Measurements from ENCODE around the gene WSCD2.

WSCD2 gene

DNA sequence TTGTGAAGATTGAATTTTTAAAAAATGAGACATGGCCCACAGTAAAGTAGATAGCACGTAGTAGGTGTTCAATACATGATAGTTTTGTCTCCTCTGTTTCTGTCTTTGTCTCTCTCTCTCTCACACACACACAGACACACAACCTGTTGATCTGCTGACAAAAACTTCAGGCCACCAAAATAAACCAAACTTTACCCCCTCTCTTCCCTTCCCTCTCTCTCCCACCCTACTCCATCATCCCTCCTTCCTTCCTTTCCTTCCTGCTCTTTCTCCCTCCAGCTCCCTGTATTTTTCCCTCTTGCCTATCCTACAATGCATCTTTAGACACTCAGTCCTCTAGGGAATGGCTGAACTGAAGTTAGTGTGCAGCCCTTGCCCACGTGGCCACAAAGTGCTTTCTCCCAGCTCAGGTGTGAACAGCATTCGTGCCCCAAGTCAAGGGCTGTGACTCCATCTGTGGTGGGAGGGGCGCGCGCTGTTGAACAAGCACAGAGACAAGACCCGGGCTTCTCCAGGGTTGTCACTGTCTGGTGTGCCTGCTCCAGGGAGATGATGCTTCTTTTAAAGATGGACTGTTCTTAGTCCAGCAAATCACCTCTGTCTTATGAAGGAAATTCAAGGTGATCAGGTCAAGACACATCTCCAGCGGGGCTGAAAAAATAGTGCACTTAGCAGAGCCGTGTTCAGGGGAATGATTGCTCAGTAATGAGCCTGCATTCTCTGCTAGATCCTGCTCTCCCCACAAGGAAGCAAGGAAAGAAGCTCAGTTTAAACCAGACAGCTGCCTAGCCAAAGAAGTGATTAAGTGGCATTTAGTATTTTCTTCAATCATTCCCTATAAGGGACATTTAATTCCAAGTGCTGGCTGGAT is 75.3 kb downstream of the WSCD2 start:
- DNase-seq (ENCODE audit: extremely low spot score) = no peak
- TF ChIP-seq, protein P1, sequence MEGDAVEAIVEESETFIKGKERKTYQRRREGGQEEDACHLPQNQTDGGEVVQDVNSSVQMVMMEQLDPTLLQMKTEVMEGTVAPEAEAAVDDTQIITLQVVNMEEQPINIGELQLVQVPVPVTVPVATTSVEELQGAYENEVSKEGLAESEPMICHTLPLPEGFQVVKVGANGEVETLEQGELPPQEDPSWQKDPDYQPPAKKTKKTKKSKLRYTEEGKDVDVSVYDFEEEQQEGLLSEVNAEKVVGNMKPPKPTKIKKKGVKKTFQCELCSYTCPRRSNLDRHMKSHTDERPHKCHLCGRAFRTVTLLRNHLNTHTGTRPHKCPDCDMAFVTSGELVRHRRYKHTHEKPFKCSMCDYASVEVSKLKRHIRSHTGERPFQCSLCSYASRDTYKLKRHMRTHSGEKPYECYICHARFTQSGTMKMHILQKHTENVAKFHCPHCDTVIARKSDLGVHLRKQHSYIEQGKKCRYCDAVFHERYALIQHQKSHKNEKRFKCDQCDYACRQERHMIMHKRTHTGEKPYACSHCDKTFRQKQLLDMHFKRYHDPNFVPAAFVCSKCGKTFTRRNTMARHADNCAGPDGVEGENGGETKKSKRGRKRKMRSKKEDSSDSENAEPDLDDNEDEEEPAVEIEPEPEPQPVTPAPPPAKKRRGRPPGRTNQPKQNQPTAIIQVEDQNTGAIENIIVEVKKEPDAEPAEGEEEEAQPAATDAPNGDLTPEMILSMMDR (IDR thresholded peaks at IDR 0.05; ENCODE audit: control extremely low read depth, extremely low read depth, low read depth, missing control alignments) = no peak
- ChIA-PET CTCF (interaction anchor here (0.7 to 1.4 kb wide), 2 partner anchors 10 to 21 kb away, joined by 3 to 5 read pairs; no protein-coding TSS in a partner anchor), POLR2A (no interaction called here)

DNA sequence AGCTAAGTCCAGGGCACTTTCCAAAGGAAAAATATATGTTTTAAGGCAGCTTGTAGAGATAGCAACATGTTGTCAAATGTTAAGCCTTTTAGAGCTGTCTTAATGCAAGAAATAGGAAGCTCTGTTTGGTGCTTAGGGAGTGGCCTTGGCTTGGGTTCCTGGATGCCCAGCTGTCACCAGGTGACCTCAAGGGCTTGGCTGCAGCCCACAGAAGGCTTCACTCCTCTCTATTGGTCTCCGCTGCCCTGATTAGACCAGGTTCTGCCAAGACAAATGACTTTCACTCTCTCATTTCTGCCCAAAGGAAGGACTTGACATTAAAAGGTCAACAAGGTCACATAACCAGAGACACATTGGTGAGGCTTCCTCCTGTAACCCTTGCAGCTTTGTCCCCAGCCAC is 76.8 kb downstream of the WSCD2 start:
- ChIA-PET POLR2A (no interaction called here), CTCF (interaction anchor here (1.8 kb wide), 1 partner anchor 251 kb away, joined by 5 read pairs; no protein-coding TSS in a partner anchor)
- TF ChIP-seq, protein P1 (IDR thresholded peaks at IDR 0.05; ENCODE audit: control extremely low read depth, extremely low read depth, low read depth, missing control alignments) = no peak
- no peak for DNase-seq (ENCODE audit: extremely low spot score)

- ChIA-PET POLR2A (no interaction called here), CTCF (no interaction called here)
- DNase-seq (ENCODE audit: extremely low spot score) = no peak
- TF ChIP-seq, protein P1 (IDR thresholded peaks at IDR 0.05; ENCODE audit: control extremely low read depth, extremely low read depth, low read depth, missing control alignments) = no peak
These were observed 79.0 kb downstream of the WSCD2 start for GRCh38 chr12:108207791-108208730.

DNA sequence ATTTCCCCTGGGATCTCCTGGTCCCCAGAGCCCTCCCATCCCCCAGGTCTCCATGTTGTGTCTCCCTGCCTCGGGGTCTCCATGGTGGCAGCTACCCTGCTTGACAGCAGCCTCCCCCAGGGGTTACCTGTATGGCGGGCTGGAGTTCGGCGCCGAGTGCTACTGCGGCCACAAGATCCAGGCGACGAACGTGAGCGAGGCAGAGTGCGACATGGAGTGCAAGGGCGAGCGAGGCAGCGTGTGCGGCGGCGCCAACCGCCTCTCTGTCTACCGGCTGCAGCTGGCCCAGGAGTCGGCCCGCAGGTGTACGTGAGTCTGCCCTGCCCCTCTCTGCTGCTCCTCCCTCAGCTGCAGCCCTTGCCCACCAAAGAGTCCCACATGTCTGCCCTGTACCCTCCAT is 80.9 kb downstream of the WSCD2 start:
- CTCF ChIA-PET = no interaction called here
- DNase-seq (ENCODE audit: extremely low spot score) = no peak

DNA sequence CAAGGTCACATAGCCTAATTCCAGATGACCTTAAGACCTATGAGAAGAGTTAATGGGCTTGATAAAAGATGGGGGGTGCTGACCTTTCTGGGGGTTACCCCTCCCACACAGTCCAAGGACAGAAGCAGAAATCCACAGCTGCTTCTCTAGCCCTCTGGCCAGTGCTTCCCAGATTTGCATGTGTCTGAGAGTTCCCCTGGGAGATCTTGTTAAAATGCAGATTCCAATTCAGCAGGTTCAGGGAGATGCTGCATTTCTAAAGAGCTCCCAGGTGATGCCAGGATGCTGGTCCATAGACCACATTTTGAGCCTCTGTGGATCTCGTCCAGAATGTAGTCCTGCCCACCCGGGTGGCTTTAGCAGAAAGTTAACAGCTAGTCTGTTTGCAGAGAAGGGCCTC is 82.1 kb downstream of the WSCD2 start:
- ChIA-PET CTCF (interaction anchor here (0.7 to 2.6 kb wide), 3 partner anchors 11 to 246 kb away, joined by 3 to 7 read pairs (median 3); no protein-coding TSS in a partner anchor), POLR2A (no interaction called here)
- TF ChIP-seq, protein P1 (IDR thresholded peaks at IDR 0.05; ENCODE audit: control extremely low read depth, extremely low read depth, low read depth, missing control alignments) = no peak
- no peak for DNase-seq (ENCODE audit: extremely low spot score)

More for the DNA sequence above, 80.9 kb downstream of the WSCD2 start:
- TF ChIP-seq, protein P1 (IDR thresholded peaks at IDR 0.05; ENCODE audit: control extremely low read depth, extremely low read depth, low read depth, missing control alignments) = no peak
- POLR2A ChIA-PET = no interaction called here

GRCh38 chr12:108213871-108214445 is 84.9 kb downstream of the WSCD2 start:
- POLR2A ChIA-PET = no interaction called here
- CTCF ChIA-PET = no interaction called here
- no peak for DNase-seq (ENCODE audit: extremely low spot score)

More at GRCh38 chr12:108213871-108214445, 84.9 kb downstream of the WSCD2 start:
- TF ChIP-seq, protein P1 (IDR thresholded peaks at IDR 0.05; ENCODE audit: control extremely low read depth, extremely low read depth, low read depth, missing control alignments) = no peak
